C4-2B (cell line): ENCODE results near the gene THAP3.

Experiments
- CTCF ChIP-seq: fragments of 450-650 bp; conservative IDR thresholded peaks from 2 replicates; pipeline ENCODE4 v1.5.1; 2017; ENCODE audit warnings: mild to moderate bottlenecking
- ZFX ChIP-seq: fragments of 450-650 bp; IDR thresholded peaks from 2 replicates; pipeline ENCODE4 v1.6.1; 2017

- TF ChIP-seq CTCF (no peak), ZFX (no peak)
Observed at GRCh38 chr1:6578624-6579373, 45.9 kb upstream of the THAP3 start.
